ENCODE results near the gene SRGAP1.
A peak's percentile ranks its signal among the peaks of the same experiment; 100 is the strongest.
"Not testable (repeated sequence)": the region's sequence is repeated elsewhere in the genome, so short reads cannot be mapped to it uniquely, and the experiment has no call there.

The SRGAP1 gene

GRCh38 chr12:64085154-64085553 lies 240.7 kb downstream of the SRGAP1 start:
- DNase-seq (ENCODE audit: low spot score) = no peak

GRCh38 chr12:64085996-64086395 lies 241.5 kb downstream of the SRGAP1 start:
- no peak for DNase-seq (ENCODE audit: low spot score)

DNA sequence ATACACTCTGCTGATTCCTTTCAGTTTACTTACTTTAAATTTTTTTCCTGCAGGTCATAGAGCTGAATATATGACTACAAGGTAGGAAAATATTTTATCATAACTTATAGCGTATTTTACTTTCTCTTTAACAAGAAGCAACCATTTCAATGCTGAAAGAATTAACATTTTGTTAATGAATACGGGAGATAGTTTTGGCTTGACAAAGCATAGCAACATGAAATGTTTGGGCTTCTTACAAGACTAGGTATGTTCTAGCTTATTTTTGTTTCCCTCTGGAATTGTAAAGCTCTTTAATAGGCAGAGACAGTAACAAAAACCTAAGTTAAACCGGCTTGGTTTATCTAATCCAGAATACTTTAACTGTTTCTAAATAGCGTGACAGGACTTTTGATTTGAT lies 242.4 kb downstream of the SRGAP1 start:
- no peak for DNase-seq (ENCODE audit: low spot score)

GRCh38 chr12:64087761-64088160 lies 243.3 kb downstream of the SRGAP1 start:
- no peak for DNase-seq (ENCODE audit: low spot score)

- peak; percentile 92 for DNase-seq (ENCODE audit: low spot score)
Observed at GRCh38 chr12:64088431-64089349, 244.2 kb downstream of the SRGAP1 start.

DNA sequence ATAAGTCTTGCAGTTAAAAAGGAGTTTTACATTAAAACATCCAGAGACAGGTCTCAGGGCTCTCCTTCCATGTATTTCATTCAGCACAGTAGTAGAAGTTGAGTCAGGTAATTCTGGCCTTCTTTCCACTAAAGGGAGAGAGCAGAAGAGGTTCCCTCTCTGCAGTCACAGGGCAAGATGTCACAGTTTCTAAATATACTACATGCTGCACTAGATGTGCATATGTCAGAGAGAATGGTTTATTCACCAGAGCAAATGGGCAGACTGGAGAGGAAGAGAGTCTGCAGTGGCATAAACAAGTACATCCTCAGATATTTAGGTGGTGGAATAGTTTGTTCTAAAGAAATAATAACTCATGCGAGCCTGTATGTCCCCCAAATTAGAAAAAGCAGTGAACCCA lies 245.5 kb downstream of the SRGAP1 start:
- DNase-seq (ENCODE audit: low spot score) = no peak

GRCh38 chr12:64091186-64091585 lies 246.7 kb downstream of the SRGAP1 start:
- no peak for DNase-seq (ENCODE audit: low spot score)

- DNase-seq (ENCODE audit: low spot score) = no peak
Observed at GRCh38 chr12:64092507-64093196, 248.2 kb downstream of the SRGAP1 start.

- DNase-seq (ENCODE audit: low spot score) = no peak
Observed at GRCh38 chr12:64093689-64094088, 249.2 kb downstream of the SRGAP1 start.

DNA sequence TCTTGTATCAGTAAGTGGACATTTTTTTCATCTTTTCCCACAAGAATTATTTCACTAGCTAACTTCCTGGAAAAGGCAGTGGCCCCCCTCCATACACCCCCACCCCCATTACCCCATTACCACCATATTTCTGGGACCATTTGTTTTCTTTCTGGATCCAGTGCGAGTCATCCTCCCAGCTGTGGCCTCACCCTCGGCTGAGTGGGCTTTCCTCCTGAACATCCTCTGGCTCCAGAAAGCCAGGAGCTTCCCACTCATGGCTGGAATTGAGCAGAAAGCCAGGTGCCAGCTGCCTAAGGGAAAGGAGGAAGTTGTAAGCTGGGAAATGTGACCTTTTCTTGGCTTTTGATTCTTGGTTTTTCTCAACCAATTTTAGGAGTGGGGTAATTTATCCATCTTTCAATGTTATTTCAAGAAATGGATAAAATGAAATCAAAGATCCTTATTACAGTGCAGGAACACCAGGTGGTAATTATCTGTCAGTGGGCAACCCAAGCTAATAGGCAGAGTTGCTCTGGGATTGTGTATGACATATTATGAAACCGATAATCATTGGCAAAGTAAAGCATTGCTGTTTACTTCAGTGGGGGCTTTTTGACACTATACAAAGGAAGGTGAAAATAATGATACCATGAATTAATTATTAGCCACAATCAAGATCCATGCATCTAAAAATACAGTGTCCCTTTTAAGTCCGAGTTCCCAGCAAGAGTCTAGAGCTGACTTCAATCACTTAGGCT lies 253.0 kb downstream of the SRGAP1 start:
- no peak for DNase-seq (ENCODE audit: low spot score)

- no peak for DNase-seq (ENCODE audit: low spot score)
Observed at GRCh38 chr12:64098709-64099354, 254.3 kb downstream of the SRGAP1 start.

- peak; percentile 22 for DNase-seq (ENCODE audit: low spot score)
Observed at GRCh38 chr12:64099397-64099796, 254.9 kb downstream of the SRGAP1 start.

- DNase-seq (ENCODE audit: low spot score) = no peak
Observed at GRCh38 chr12:64102339-64102738, 257.8 kb downstream of the SRGAP1 start.

DNA sequence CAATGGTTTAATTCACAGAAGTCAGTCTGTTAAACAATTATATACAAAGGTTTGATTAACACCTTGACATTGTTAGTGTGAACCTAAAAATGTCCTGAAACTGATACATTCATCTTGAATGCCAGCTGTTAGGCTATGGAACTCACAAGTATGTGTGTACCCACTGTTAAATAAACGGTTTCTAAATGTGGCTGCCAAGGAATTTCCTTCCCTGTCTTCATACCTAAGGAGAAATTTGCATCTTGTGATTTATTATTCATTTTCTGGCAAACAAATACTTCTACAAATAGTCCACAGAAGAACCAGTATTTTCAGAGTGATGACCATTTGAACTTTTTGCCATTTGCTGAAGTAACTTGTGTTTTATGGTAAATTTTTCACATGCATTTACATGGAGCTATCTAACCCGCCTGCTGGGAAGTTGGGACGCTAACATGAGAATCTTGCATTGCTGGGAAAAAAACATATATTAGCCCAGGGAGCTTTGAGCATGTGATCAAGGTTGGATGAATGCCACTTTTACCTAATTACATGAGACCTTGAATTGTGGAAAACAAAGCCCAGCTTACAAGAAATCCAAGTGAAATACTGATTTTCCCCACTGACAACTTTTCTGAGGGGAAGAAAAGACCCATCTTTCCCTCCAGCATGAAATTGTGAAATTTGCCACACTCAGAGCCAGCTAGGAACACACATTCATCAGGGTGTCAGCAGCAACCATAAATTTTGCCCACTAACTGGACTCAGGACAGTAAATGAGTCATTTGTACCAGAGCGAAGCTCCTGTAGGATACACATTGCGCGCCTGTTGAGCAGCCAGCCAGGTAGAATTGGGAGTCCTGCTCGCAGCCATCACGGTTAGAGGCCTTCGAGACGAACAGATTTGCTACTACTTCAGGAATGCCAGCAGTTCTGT lies 259.6 kb downstream of the SRGAP1 start:
- no peak for DNase-seq (ENCODE audit: low spot score)

DNA sequence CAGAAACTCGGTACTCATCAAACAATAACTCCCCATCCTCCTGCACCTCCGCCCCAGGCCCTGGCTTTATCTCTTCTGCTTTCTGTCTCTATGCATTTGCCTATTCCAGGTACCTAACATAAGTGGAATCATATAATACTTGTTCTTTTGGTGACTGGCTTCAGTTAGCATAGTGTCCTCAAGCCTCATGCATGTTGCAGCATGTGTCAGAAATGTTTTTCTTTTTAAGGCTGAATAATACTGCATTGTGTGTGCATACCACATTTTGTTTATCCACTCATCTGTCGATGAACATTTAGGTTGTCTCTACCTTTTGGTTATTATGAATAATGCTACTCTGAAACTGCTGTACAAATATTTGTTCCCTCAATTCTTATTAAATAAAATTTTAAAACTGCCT lies 260.5 kb downstream of the SRGAP1 start:
- no peak for DNase-seq (ENCODE audit: low spot score)

DNA sequence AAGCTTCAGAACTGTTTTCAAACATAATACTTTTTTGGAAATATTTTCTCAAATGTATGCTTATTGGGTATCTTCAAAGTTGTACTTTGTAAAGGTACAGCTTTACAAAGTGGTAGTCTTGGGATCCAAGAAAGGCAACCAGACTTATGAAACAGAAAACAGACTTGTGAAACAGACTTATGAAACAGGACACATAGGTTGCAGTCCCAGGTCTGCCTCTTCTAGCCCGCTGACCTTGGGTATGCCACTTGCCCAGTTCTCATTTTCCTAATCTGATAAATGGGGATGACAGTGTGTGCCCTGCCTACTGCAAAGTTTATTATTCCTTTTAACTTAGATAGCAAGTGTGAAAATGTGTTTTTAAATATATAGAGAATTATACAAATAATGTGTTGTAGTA lies 263.3 kb downstream of the SRGAP1 start:
- DNase-seq (ENCODE audit: low spot score) = no peak

GRCh38 chr12:64109706-64110105 lies 265.2 kb downstream of the SRGAP1 start:
- no peak for DNase-seq (ENCODE audit: low spot score)

- no peak for DNase-seq (ENCODE audit: low spot score)
Observed at GRCh38 chr12:64110864-64111263, 266.4 kb downstream of the SRGAP1 start.

DNA sequence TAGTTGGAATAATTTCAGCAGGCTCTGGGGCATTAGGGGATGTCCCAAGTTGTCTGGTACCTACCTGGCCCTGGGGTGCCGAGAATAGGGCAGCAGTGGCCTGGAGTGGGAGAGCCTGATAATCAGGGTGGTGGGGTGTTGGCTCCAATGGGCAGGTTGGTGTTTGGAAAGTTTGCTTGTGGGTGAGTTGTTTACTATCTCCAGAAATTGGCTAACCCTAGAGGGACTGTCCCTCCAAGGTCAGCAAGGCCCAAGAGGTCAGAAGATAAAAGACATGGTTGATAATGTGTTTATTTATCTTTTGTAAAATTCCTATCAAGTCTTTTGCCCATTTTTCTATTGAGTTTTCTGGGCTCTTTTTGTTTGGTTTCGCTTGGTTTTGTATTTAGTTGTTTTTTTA lies 272.5 kb downstream of the SRGAP1 start:
- DNase-seq (ENCODE audit: low spot score) = no peak

GRCh38 chr12:64120568-64120967 lies 276.1 kb downstream of the SRGAP1 start:
- peak; percentile 29 for DNase-seq (ENCODE audit: low spot score)

GRCh38 chr12:64121086-64121485 lies 276.6 kb downstream of the SRGAP1 start:
- not testable (repeated sequence) for DNase-seq (ENCODE audit: low spot score)
